Measurements from ENCODE around the gene C19orf25.

GRCh38 chr19:1523412-1524286, 44.6 kb upstream of the C19orf25 start, which contains the start of gene PLK5:
- no peak for TF ChIP-seq CTCF (IDR thresholded peaks at IDR 0.05)
- TF ChIP-seq EZH2 (IDR thresholded peaks at IDR 0.05; ENCODE audit: borderline replicate concordance, insufficient read depth, low read depth, low read length, poor library complexity, severe bottlenecking): no peak

Measured in B cell (primary cell).